Stomach (tissue), 9 donors: Measurements from ENCODE around the gene FAM3D. TPM values are rescaled to one million over a fixed set of nuclear protein-coding genes. Genes with fewer than 3 reads are reported as not detected.
A peak's percentile ranks its signal among the peaks of the same experiment; 100 is the strongest.

Experiments
- DNase-seq, 2 donors: peaks; one replicate each; pipeline versions ENCODE4 v3.0.0 to v3.0.0-alpha.2; 2013 to 2019
- H3K27ac ChIP-seq, 5 donors: fragments of 200-600 bp in 4 of 5; sonication (generic) in 4 of 5; one replicate each; pipeline ENCODE4 v1.5.1; 2013 to 2019; ENCODE audit warnings: mild to moderate bottlenecking in 1 of 5, moderate library complexity in 1 of 5
- H3K27me3 ChIP-seq, 3 donors: fragments of 200-600 bp; sonication (generic); one replicate each; pipeline ENCODE4 v1.5.1; 2017 to 2019; ENCODE audit warnings: mixed run types in 1 of 3
- H3K36me3 ChIP-seq, 4 donors: fragments of 200-600 bp; sonication (generic); 1 replicate in 3 of 4; 2 replicates in 1 of 4; pipeline ENCODE4 v1.5.1; 2016 to 2019
- H3K4me1 ChIP-seq, 4 donors: fragments of 200-600 bp; sonication (generic); one replicate each; pipeline ENCODE4 v1.5.1; 2016 to 2019
- H3K4me3 ChIP-seq, 4 donors: fragments of 200-600 bp; sonication (generic) in 3 of 4; one replicate each; pipeline ENCODE4 v1.5.1; 2016 to 2019; ENCODE audit warnings: mild to moderate bottlenecking in 1 of 4
- H3K9me3 ChIP-seq, 4 donors: fragments of 200-600 bp; sonication (generic); one replicate each; pipeline ENCODE4 v1.5.1; 2016 to 2019
- EP300 ChIP-seq: sonication (generic); formaldehyde crosslinking; IDR thresholded peaks from one replicate; pipeline ENCODE4 v1.6.1; 2017; ENCODE audit warnings: antibody characterized with exemption
- POLR2A ChIP-seq, 4 donors: fragments of 450-650 bp; IDR thresholded peaks; one replicate each; pipeline ENCODE4 v1.6.1; 2016; ENCODE audit warnings: antibody characterized with exemption in 4 of 4, control low read depth in 2 of 4, mild to moderate bottlenecking in 1 of 4, moderate library complexity in 1 of 4
- POLR2AphosphoS5 ChIP-seq, 3 donors: sonication (generic); formaldehyde crosslinking; IDR thresholded peaks; one replicate each; pipeline ENCODE4 v1.6.1; 2016; ENCODE audit warnings: antibody characterized with exemption in 3 of 3
- WGBS, 5 donors: extraction: QIAGEN DNeasy Blood & Tissue Kit in 3 of 5; methylation state at CpG; one replicate each; pipeline versions ENCODE4 v1.1.5 to v1.1.7; 2013 to 2018; 5-methylcytosine and 5-hydroxymethylcytosine counted together
- intact Hi-C: fragments of 100-400 bp; cut with DNase I; formaldehyde crosslinking; loops from one replicate; pipeline ENCODE4 v1.15.1; 2023; ENCODE audit warnings: low total_unique reads
- polyA plus RNA-seq, 3 donors: library from polyadenylated mRNA; stranded (reverse); fragments of 200-250 nt; gene quantifications; one replicate each; pipeline ENCODE4 v1.2.3, GENCODE V29; 2013
- total RNA-seq, 5 donors: library from RNA; depleted of rRNA; stranded (reverse); fragments of >200 nt; gene quantifications; one replicate each; pipeline versions ENCODE4 v1.1.0 to v1.2.3, GENCODE V29; 2014 to 2016
- TF ChIP-seq, protein P1 (sequence below), 7 experiments: fragments of 450-650 bp in 4 of 7; fragments of 200-600 bp in 3 of 7; sonication (generic) in 3 of 7; IDR thresholded peaks; one replicate each; pipeline ENCODE4 v1.5.1; 2016 to 2019; ENCODE audit warnings: antibody characterized with exemption in 7 of 7, control low read depth in 2 of 7, mild to moderate bottlenecking in 1 of 7
- donor health status: healthy with polysubstance abuse.
- donor health status: Bipolar disorder and iron deficiency.
- donor health status: healthy.

FAM3D gene
- total and polyA plus RNA-seq, 8 donors, result 7.6 to 581 (median 39.1) TPM

GRCh38 chr3:58652624-58653023 lies 13.9 kb downstream of the FAM3D start:
- WGBS, 5 donors, result 17 to 81% (median 79%) methylated on average over 2 of the region's 2 CpGs
- H3K27ac ChIP-seq, result no peak overlapping the region
- intact Hi-C loops, result no loop called here
- DNase-seq, result no peak
- H3K4me1 ChIP-seq, result peaks cover under 1 to 7% (median 5%) of the 10 kb centered on the region in 4 donors
- no peaks in the 10 kb centered on the region for H3K27me3 ChIP-seq
- TF ChIP-seq, protein P1, sequence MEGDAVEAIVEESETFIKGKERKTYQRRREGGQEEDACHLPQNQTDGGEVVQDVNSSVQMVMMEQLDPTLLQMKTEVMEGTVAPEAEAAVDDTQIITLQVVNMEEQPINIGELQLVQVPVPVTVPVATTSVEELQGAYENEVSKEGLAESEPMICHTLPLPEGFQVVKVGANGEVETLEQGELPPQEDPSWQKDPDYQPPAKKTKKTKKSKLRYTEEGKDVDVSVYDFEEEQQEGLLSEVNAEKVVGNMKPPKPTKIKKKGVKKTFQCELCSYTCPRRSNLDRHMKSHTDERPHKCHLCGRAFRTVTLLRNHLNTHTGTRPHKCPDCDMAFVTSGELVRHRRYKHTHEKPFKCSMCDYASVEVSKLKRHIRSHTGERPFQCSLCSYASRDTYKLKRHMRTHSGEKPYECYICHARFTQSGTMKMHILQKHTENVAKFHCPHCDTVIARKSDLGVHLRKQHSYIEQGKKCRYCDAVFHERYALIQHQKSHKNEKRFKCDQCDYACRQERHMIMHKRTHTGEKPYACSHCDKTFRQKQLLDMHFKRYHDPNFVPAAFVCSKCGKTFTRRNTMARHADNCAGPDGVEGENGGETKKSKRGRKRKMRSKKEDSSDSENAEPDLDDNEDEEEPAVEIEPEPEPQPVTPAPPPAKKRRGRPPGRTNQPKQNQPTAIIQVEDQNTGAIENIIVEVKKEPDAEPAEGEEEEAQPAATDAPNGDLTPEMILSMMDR (IDR thresholded peaks at IDR 0.05), result no peak
- TF ChIP-seq POLR2A (IDR thresholded peaks at IDR 0.05), result no peak
- H3K4me3 ChIP-seq, result no peak overlapping the region
- peaks cover 0 to 6% (median 0%) of the 10 kb centered on the region in 4 donors for H3K9me3 ChIP-seq
- H3K36me3 ChIP-seq, result peaks cover 0 to 9% (median 2%) of the 10 kb centered on the region in 4 donors

GRCh38 chr3:58651276-58651675 lies 15.3 kb downstream of the FAM3D start:
- TF ChIP-seq EP300 (no peak), POLR2A (IDR thresholded peaks at IDR 0.05) (no peak)
- TF ChIP-seq, protein P1 (IDR thresholded peaks at IDR 0.05), result no peak
- DNase-seq, result no peak
- Histone ChIP-seq H3K4me1 (peaks cover 13 to 19% (median 13%) of the 10 kb centered on the region in 4 donors), H3K27me3 (no peaks in the 10 kb centered on the region), H3K36me3 (peaks cover 0 to 9% (median 2%) of the 10 kb centered on the region in 4 donors), H3K9me3 (peaks cover 0 to 6% (median 0%) of the 10 kb centered on the region in 4 donors), H3K27ac (no peak overlapping the region), H3K4me3 (no peak overlapping the region)
- intact Hi-C loops, result no loop called here

DNA sequence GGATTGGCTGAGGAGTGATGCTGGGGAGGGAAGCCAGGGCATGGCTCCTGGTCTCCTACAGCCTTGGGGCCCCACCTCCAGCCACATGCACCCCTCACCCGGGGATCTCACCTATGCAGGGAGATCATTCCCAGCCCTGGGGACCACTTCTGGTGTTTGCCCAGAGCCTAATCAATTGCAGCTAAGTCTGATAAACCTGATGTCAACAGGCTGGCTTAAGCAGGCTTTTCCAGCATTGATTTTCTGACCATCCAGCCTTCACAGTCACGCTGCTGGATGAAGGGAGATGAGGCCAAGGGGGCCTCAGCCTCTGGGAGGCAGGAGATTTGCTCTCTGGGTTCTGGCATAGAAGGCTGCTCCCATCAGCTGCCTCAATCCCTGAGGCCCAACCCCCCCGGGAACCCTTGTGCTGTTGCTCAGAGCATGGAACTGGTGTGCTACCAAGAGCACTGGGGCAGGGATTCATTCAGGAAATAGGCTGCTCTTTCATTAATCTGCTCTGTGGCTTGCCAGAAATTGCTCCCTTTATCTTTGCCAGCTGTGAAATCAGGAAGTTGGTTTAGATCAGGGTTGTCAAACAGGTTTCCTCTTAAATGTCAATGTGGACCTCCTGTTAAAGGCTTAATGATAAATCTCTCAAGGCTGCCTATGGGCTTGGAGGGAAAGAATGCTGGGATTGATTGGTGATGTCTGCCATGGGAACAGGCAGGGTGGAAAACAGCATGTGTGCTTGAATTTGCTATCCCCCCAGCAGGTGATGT lies 19.0 kb downstream of the FAM3D start:
- TF ChIP-seq EP300 (no peak), POLR2AphosphoS5 (IDR thresholded peaks at IDR 0.05) (peak in 2 of 3 donors; percentile 64 to 79)
- DNase-seq, result peak; percentile 54 to 80
- no peaks in the 10 kb centered on the region for H3K27me3 ChIP-seq
- WGBS, 5 donors, result 21 to 42% (median 29%) methylated on average over 2 to 3 of the region's 3 CpGs
- H3K4me3 ChIP-seq, result no peak overlapping the region
- peaks cover 0 to 4% (median 0%) of the 10 kb centered on the region in 4 donors for H3K36me3 ChIP-seq
- H3K27ac ChIP-seq, result peak overlapping the region in 4 of 5 donors; percentile 54 to 72 (median 61)
- intact Hi-C loops, result no loop called here
- H3K4me1 ChIP-seq, result peaks cover 14 to 20% (median 15%) of the 10 kb centered on the region in 4 donors
- H3K9me3 ChIP-seq, result peaks cover 0 to 6% (median 0%) of the 10 kb centered on the region in 4 donors

DNA sequence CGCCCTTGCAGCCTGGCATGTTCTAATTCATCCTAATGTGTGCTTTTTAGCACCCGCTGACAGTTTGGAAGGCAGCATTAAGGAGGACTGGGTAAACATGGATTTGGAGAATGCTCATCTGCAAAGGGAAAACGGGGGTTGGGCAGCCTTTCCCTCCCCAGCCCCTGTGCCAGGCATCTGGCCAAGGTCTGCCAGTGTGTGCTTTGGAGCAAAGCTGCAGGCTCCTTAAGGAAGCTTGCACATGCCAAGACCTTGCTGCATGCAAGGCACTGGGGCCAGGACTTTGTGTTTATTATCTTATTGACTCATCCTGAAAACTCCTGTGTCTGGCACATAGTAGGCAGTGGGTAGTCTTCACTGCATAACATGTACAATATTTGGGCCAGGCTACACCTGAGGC lies 20.1 kb downstream of the FAM3D start:
- peaks cover 0 to 4% (median 0%) of the 10 kb centered on the region in 4 donors for H3K36me3 ChIP-seq
- WGBS, 5 donors, result 51 to 69% (median 64%) methylated on average over 3 of the region's 3 CpGs

More for the DNA sequence above, 20.1 kb downstream of the FAM3D start:
- H3K27me3 ChIP-seq, result no peaks in the 10 kb centered on the region
- peak in 1 of 2 donors; percentile 40 for DNase-seq
- H3K27ac ChIP-seq, result no peak overlapping the region
- no peak overlapping the region for H3K4me3 ChIP-seq
- TF ChIP-seq EP300 (no peak), POLR2A (IDR thresholded peaks at IDR 0.05) (no peak), POLR2AphosphoS5 (IDR thresholded peaks at IDR 0.05) (no peak)
- TF ChIP-seq, protein P1 (IDR thresholded peaks at IDR 0.05), result no peak
- peaks cover 0 to 6% (median 0%) of the 10 kb centered on the region in 4 donors for H3K9me3 ChIP-seq
- intact Hi-C loops, result no loop called here
- peaks cover 14 to 20% (median 15%) of the 10 kb centered on the region in 4 donors for H3K4me1 ChIP-seq
